ENCODE data around the gene POLR2J.
"Not testable (repeated sequence)": the region's sequence is repeated elsewhere in the genome, so short reads cannot be mapped to it uniquely, and the experiment has no call there.

- TF ChIP-seq, protein P1, sequence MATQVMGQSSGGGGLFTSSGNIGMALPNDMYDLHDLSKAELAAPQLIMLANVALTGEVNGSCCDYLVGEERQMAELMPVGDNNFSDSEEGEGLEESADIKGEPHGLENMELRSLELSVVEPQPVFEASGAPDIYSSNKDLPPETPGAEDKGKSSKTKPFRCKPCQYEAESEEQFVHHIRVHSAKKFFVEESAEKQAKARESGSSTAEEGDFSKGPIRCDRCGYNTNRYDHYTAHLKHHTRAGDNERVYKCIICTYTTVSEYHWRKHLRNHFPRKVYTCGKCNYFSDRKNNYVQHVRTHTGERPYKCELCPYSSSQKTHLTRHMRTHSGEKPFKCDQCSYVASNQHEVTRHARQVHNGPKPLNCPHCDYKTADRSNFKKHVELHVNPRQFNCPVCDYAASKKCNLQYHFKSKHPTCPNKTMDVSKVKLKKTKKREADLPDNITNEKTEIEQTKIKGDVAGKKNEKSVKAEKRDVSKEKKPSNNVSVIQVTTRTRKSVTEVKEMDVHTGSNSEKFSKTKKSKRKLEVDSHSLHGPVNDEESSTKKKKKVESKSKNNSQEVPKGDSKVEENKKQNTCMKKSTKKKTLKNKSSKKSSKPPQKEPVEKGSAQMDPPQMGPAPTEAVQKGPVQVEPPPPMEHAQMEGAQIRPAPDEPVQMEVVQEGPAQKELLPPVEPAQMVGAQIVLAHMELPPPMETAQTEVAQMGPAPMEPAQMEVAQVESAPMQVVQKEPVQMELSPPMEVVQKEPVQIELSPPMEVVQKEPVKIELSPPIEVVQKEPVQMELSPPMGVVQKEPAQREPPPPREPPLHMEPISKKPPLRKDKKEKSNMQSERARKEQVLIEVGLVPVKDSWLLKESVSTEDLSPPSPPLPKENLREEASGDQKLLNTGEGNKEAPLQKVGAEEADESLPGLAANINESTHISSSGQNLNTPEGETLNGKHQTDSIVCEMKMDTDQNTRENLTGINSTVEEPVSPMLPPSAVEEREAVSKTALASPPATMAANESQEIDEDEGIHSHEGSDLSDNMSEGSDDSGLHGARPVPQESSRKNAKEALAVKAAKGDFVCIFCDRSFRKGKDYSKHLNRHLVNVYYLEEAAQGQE (IDR thresholded peaks at IDR 0.05; ENCODE audit: low read depth, low read length), result not testable (repeated sequence)
- TF ChIP-seq SUZ12 (IDR thresholded peaks at IDR 0.05; ENCODE audit: unreplicated experiment); NRF1 (conservative IDR thresholded peaks at IDR 0.05; ENCODE audit: low read depth, low read length); GATAD2B (conservative IDR thresholded peaks at IDR 0.05; ENCODE audit: low read depth); NFIC (IDR thresholded peaks at IDR 0.05; ENCODE audit: low read depth, low read length); E4F1 (IDR thresholded peaks at IDR 0.05; ENCODE audit: borderline replicate concordance, partially characterized antibody); RB1 (IDR thresholded peaks at IDR 0.05; ENCODE audit: borderline replicate concordance); TBL1XR1 (IDR thresholded peaks at IDR 0.05; ENCODE audit: low read depth, low read length): not testable (repeated sequence)
- TF ChIP-seq, protein P2, sequence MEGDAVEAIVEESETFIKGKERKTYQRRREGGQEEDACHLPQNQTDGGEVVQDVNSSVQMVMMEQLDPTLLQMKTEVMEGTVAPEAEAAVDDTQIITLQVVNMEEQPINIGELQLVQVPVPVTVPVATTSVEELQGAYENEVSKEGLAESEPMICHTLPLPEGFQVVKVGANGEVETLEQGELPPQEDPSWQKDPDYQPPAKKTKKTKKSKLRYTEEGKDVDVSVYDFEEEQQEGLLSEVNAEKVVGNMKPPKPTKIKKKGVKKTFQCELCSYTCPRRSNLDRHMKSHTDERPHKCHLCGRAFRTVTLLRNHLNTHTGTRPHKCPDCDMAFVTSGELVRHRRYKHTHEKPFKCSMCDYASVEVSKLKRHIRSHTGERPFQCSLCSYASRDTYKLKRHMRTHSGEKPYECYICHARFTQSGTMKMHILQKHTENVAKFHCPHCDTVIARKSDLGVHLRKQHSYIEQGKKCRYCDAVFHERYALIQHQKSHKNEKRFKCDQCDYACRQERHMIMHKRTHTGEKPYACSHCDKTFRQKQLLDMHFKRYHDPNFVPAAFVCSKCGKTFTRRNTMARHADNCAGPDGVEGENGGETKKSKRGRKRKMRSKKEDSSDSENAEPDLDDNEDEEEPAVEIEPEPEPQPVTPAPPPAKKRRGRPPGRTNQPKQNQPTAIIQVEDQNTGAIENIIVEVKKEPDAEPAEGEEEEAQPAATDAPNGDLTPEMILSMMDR (IDR thresholded peaks at IDR 0.05 in 2 of 3, conservative IDR thresholded peaks at IDR 0.05 in 1 of 3; ENCODE audit: control insufficient read depth in 2 of 3, extremely low read depth in 1 of 3, insufficient read depth in 1 of 3, low read depth in 3 of 3, low read length in 3 of 3), result not testable (repeated sequence)
Observed at GRCh38 chr7:102505298-102506185, 26.8 kb upstream of the POLR2J start.
